ENCODE measurements around the gene HIPK4.

DNA sequence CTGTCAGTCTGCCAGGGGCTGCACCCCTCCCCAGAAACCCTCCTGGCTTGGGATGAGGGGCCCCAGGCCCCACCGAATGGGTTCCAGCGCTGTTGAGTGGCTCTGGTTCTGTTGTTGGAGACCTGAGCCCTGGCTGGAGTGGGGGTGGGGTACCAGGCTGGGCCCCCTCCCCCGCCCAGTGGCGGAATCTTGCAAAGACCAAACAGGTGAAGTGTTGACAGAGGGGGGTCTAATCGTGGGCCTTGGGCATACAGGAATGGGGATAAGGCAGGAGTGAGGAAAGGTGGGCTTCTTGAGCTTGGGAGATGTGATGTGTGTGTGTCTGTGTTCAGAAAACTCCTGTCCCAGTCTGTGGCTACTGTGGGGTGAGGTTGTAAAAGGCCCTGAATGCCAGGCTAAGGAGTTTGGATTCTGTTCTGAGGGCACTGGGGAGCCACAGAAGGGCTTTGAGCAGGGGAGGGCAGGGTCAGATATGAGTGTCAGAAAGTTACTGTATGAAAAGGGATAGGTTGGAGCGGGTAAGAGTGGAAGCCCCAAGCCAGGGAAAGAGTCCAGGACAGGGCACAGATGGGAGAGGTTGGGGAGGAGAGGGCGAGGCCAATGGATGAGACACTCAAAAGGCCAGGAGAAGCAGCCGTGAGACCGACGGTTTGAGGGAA lies at the start of gene HIPK4:
- TF ChIP-seq, protein P1, sequence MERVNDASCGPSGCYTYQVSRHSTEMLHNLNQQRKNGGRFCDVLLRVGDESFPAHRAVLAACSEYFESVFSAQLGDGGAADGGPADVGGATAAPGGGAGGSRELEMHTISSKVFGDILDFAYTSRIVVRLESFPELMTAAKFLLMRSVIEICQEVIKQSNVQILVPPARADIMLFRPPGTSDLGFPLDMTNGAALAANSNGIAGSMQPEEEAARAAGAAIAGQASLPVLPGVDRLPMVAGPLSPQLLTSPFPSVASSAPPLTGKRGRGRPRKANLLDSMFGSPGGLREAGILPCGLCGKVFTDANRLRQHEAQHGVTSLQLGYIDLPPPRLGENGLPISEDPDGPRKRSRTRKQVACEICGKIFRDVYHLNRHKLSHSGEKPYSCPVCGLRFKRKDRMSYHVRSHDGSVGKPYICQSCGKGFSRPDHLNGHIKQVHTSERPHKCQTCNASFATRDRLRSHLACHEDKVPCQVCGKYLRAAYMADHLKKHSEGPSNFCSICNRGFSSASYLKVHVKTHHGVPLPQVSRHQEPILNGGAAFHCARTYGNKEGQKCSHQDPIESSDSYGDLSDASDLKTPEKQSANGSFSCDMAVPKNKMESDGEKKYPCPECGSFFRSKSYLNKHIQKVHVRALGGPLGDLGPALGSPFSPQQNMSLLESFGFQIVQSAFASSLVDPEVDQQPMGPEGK (CRISPR knock-in tag; IDR thresholded peaks at IDR 0.05; ENCODE audit: borderline replicate concordance), result no peak
- TF ChIP-seq, protein P2, sequence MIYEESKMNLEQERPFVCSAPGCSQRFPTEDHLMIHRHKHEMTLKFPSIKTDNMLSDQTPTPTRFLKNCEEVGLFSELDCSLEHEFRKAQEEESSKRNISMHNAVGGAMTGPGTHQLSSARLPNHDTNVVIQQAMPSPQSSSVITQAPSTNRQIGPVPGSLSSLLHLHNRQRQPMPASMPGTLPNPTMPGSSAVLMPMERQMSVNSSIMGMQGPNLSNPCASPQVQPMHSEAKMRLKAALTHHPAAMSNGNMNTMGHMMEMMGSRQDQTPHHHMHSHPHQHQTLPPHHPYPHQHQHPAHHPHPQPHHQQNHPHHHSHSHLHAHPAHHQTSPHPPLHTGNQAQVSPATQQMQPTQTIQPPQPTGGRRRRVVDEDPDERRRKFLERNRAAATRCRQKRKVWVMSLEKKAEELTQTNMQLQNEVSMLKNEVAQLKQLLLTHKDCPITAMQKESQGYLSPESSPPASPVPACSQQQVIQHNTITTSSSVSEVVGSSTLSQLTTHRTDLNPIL (CRISPR knock-in tag; IDR thresholded peaks at IDR 0.05; ENCODE audit: low read depth), result no peak
- no peak for TF ChIP-seq OSR1 (CRISPR knock-in tag; IDR thresholded peaks at IDR 0.05)
- no peak for TF ChIP-seq ZFP30 (CRISPR knock-in tag; IDR thresholded peaks at IDR 0.05)
- TF ChIP-seq, protein P3, sequence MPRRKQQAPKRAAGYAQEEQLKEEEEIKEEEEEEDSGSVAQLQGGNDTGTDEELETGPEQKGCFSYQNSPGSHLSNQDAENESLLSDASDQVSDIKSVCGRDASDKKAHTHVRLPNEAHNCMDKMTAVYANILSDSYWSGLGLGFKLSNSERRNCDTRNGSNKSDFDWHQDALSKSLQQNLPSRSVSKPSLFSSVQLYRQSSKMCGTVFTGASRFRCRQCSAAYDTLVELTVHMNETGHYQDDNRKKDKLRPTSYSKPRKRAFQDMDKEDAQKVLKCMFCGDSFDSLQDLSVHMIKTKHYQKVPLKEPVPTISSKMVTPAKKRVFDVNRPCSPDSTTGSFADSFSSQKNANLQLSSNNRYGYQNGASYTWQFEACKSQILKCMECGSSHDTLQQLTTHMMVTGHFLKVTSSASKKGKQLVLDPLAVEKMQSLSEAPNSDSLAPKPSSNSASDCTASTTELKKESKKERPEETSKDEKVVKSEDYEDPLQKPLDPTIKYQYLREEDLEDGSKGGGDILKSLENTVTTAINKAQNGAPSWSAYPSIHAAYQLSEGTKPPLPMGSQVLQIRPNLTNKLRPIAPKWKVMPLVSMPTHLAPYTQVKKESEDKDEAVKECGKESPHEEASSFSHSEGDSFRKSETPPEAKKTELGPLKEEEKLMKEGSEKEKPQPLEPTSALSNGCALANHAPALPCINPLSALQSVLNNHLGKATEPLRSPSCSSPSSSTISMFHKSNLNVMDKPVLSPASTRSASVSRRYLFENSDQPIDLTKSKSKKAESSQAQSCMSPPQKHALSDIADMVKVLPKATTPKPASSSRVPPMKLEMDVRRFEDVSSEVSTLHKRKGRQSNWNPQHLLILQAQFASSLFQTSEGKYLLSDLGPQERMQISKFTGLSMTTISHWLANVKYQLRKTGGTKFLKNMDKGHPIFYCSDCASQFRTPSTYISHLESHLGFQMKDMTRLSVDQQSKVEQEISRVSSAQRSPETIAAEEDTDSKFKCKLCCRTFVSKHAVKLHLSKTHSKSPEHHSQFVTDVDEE (CRISPR knock-in tag; IDR thresholded peaks at IDR 0.05), result no peak
- TF ChIP-seq PPARA (CRISPR knock-in tag; IDR thresholded peaks at IDR 0.05; ENCODE audit: borderline replicate concordance), result no peak
- TF ChIP-seq ZNF565 (CRISPR knock-in tag; conservative IDR thresholded peaks at IDR 0.05; ENCODE audit: low read depth), result no peak
- TF ChIP-seq ARNTL (CRISPR knock-in tag; IDR thresholded peaks at IDR 0.05; ENCODE audit: borderline replicate concordance, low read depth), result no peak
- TF ChIP-seq RARB (CRISPR knock-in tag; IDR thresholded peaks at IDR 0.05), result no peak
- TF ChIP-seq, protein P4, sequence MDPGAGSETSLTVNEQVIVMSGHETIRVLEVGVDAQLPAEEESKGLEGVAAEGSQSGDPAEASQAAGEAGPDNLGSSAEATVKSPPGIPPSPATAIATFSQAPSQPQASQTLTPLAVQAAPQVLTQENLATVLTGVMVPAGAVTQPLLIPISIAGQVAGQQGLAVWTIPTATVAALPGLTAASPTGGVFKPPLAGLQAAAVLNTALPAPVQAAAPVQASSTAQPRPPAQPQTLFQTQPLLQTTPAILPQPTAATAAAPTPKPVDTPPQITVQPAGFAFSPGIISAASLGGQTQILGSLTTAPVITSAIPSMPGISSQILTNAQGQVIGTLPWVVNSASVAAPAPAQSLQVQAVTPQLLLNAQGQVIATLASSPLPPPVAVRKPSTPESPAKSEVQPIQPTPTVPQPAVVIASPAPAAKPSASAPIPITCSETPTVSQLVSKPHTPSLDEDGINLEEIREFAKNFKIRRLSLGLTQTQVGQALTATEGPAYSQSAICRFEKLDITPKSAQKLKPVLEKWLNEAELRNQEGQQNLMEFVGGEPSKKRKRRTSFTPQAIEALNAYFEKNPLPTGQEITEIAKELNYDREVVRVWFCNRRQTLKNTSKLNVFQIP (CRISPR knock-in tag; IDR thresholded peaks at IDR 0.05; ENCODE audit: borderline replicate concordance, low read depth), result no peak
- TF ChIP-seq BACH2 (CRISPR knock-in tag; IDR thresholded peaks at IDR 0.05; ENCODE audit: borderline replicate concordance), result no peak
